DOHH2 (cell line): Measurements from ENCODE around the gene IKZF2.

Experiments
- EZH2phosphoT487 ChIP-seq: fragments of 200-600 bp; sonication (generic); IDR thresholded peaks from 2 replicates; pipeline ENCODE4 v1.6.1; 2017; ENCODE audit warnings: borderline replicate concordance, mild to moderate bottlenecking, antibody characterized with exemption, low read length, moderate library complexity, mixed read lengths
- TF ChIP-seq, protein P1 (sequence below): fragments of 200-600 bp; sonication (generic); IDR thresholded peaks from one replicate; pipeline ENCODE4 v1.5.1; 2014; ENCODE audit warnings: antibody characterized with exemption, mild to moderate bottlenecking, low read depth, low read length; ENCODE audit not compliant: poor library complexity, severe bottlenecking

DNA sequence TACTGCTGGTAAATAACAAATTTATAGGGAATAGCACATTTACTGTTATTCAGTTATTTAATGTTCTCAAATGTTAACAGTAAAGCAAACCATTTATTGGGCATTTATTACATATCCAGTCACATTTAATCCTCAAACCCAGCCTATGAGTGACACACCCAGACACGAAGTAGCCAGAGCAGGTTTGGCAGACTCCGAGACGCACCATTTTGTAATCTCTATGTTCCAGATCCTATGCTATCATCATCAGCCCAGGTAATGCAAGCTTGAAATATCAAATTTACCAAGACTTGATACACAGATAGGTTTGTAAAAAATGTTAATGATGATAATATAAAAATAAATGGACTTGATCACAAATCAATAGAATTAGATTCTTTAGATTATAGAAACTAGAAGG, 131.1 kb downstream of the IKZF2 start:
- TF ChIP-seq, protein P1, sequence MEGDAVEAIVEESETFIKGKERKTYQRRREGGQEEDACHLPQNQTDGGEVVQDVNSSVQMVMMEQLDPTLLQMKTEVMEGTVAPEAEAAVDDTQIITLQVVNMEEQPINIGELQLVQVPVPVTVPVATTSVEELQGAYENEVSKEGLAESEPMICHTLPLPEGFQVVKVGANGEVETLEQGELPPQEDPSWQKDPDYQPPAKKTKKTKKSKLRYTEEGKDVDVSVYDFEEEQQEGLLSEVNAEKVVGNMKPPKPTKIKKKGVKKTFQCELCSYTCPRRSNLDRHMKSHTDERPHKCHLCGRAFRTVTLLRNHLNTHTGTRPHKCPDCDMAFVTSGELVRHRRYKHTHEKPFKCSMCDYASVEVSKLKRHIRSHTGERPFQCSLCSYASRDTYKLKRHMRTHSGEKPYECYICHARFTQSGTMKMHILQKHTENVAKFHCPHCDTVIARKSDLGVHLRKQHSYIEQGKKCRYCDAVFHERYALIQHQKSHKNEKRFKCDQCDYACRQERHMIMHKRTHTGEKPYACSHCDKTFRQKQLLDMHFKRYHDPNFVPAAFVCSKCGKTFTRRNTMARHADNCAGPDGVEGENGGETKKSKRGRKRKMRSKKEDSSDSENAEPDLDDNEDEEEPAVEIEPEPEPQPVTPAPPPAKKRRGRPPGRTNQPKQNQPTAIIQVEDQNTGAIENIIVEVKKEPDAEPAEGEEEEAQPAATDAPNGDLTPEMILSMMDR = no peak
- no peak for TF ChIP-seq EZH2phosphoT487
